ENCODE measurements around the gene PIK3R1. TPM values are rescaled to one million over a fixed set of nuclear protein-coding genes. Genes with fewer than 3 reads are reported as not detected.

The PIK3R1 gene
- total and polyA plus RNA-seq, 2 of the 4 experiments (the other 2 are of a cell fraction): 2.4 to 9.3 TPM

- H2BK120ac ChIP-seq (ENCODE audit: low read depth, low read length): no peak overlapping the region
- H3K27ac ChIP-seq (ENCODE audit: insufficient read depth, low read length): no peak overlapping the region
- H4K91ac ChIP-seq (ENCODE audit: insufficient read depth, low read depth, low read length): no peak overlapping the region
- ChIA-PET POLR2A (ENCODE audit: unreplicated experiment) (no interaction called here), CTCF (no interaction called here)
- no peak overlapping the region for H2AFZ ChIP-seq (replicated peaks; ENCODE audit: low read length, poor library complexity)
- H2BK5ac ChIP-seq (ENCODE audit: low read depth, low read length, poor library complexity, severe bottlenecking): no peak overlapping the region
- ATAC-seq (ENCODE audit: low read depth) (no peak), DNase-seq (no peak)
- dilution Hi-C loops (cut with HindIII; ENCODE audit: low sequenced_read_pairs, unreplicated experiment): no loop called here
- peaks cover 3% of the 10 kb centered on the region; the same call in 1 of the 2 replicates for H3K27me3 ChIP-seq (ENCODE audit: control insufficient read depth, insufficient read depth, low read length)
- H3K18ac ChIP-seq (ENCODE audit: low read depth, low read length): no peak overlapping the region
- H3K4me2 ChIP-seq (ENCODE audit: low read depth, low read length): no peak overlapping the region
- H3K79me1 ChIP-seq (ENCODE audit: low read depth in 1 of 2, low read length in 2 of 2): no peaks in the 10 kb centered on the region
- H3K4me3 ChIP-seq (ENCODE audit: insufficient read depth, low read depth, low read length): no peak overlapping the region
- no peak overlapping the region for H2BK20ac ChIP-seq (ENCODE audit: low read depth, low read length)
- H4K5ac ChIP-seq (ENCODE audit: low read depth, low read length): no peak overlapping the region
- H3K56ac ChIP-seq (ENCODE audit: extremely low read depth, insufficient read depth, low read length): no peak overlapping the region
- intact Hi-C loops (cut with micrococcal nuclease): no loop called here
- 0 out of 2 replicates have a peak, but pooled peaks cover 3% of the 10 kb centered on the region for H3K9me1 ChIP-seq (ENCODE audit: insufficient read depth, low read length)
- in situ Hi-C loops (cut with MboI; ENCODE audit: low sequenced_read_pairs): no loop called here
- no peak overlapping the region for H3K4ac ChIP-seq (ENCODE audit: low read depth, low read length)
- peaks cover 1% of the 10 kb centered on the region; the same call in 1 of the 2 replicates for H3K4me1 ChIP-seq (ENCODE audit: control insufficient read depth, insufficient read depth, low read length)
- BruUV-seq (replicated peaks): no TSS peak
- H3K9ac ChIP-seq (ENCODE audit: low read depth, low read length): no peak overlapping the region
- no peak overlapping the region for H3K23ac ChIP-seq (ENCODE audit: low read depth, low read length)
- TF ChIP-seq BHLHE40 (IDR thresholded peaks at IDR 0.05; ENCODE audit: low read depth, low read length) (no peak), RFX5 (IDR thresholded peaks at IDR 0.05; ENCODE audit: low read depth, low read length) (no peak)
- H2BK15ac ChIP-seq (ENCODE audit: low read depth, low read length): no peak overlapping the region
- WGBS, 2 experiments (ENCODE audit: extremely low coverage in 2 of 2, insufficient read length in 1 of 2): no CpG with 5 or more reads among the region's 1 CpG
- H3K14ac ChIP-seq (replicated peaks; ENCODE audit: low read depth, low read length): no peak overlapping the region
- no peaks in the 10 kb centered on the region for H3K9me3 ChIP-seq (ENCODE audit: control insufficient read depth, insufficient read depth, low read length)
- no peak overlapping the region for H2AK9ac ChIP-seq (replicated peaks; ENCODE audit: low read depth, low read length, poor library complexity)
- no peak overlapping the region for H2AK5ac ChIP-seq (ENCODE audit: low read depth, low read length)
- no peaks in the 10 kb centered on the region for H3K36me3 ChIP-seq (ENCODE audit: control insufficient read depth, insufficient read depth, low read length)
- no peaks in the 10 kb centered on the region for H4K20me1 ChIP-seq (ENCODE audit: insufficient read depth, low read length)
- H4K8ac ChIP-seq (ENCODE audit: low read depth in 2 of 2, low read length in 2 of 2): no peak overlapping the region
Observed at GRCh38 chr5:68345582-68345981, 130.0 kb downstream of the PIK3R1 start.
